ENCODE results near the gene GPD2.

The GPD2 gene

DNA sequence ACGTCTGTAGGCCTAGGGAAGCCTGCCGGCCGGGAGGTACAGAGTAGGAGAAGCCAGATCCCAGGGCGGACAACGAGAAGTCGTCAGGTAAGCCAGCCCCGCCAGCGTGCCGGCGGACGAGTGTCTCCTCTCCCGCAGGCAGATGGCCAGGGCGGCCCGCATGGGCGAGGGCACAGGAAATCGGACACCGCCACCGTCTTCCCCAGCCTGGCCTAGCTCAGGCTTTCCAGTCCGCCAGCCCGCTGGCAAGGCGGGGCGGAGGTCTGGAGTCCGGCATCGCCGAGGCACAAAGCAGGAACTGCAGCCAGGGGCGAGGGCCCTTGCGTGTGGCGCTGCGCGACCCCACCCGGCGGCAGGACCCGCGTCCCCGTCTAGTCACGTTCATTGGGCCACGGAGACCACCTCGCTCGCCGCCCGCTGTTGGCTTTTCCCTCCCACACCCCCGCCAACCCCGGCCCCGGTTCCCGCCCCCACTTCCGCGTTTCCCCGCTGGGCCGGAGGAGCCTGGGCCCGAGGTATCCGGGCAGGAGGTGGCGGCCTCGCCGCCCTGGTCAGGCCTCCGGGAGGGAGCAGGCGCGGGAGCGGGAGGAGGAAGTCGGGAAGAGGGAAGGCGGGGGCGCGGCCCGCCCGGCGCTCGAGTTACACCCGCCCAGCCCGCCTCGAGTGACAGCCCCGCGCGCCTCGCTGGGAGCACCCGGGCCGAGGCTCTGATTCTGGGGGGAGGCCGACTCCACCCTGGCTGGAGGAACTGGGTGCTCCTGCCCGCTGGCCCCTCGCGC, at the start of gene GPD2:
Gene GPD2 (plus strand): TSS at position 662 of the 779 bp plus-strand sequence. CDS start 39,727 bp downstream, outside the sequence.
- H3K4me3 ChIP-seq (ENCODE audit: low read depth, low read length), result peak within 1 kb of the TSS; percentile 72

DNA sequence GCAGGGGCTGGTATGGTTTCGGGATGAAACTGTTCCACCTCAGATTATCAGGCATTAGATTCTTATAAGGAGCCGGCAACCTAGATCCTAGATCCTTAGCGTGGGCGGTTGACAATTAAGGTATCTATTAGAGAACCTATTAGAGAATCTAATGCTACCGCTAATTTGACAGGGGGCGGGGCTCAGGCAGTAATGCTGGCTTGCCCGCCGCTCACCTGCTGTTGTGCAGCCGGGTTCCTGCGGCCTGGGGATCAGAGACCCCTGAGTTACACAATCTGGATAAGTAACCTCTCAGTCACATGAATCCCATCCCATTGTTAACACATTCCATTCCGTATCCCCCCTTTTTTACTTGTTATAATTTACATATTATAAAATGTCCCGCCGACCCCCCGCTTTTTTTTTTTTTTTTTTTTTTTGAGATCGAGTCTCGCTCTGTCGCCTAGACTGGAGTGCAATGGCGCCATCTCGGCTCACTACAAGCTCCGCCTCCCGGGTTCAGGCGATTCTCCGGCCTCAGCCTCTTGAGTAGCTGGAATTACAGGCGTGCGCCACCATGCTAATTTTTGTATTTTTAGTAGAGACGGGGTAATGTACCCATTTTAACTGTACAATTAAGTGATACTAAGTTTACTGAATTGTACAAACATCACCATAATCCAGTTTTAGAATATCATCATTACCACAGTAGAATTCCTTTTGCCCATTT, 42.0 kb upstream of the GPD2 start:
- no peak overlapping the region for H3K4me3 ChIP-seq (ENCODE audit: low read depth, low read length)

GRCh38 chr2:156396126-156396525, 40.1 kb upstream of the GPD2 start:
- no peak overlapping the region for H3K4me3 ChIP-seq (ENCODE audit: low read depth, low read length)

DNA sequence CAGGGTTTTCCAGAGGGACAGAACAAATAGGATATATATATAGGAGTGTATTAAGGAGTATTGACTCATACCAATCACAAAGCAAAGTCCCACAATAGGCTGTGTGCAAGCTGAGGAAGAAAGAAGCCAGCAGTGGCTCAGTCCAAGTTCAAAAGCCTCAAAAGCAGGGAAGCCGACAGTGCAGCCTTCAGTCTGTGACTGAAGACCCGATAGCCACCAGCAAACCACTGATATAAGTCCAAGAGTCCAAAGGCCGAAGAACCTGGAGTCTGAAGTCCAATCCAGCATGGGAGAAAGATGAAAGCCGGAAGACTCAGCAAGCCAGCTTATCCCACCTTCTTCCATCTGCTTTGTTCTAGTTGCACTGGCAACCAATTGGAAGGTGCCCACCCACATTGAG, 39.0 kb upstream of the GPD2 start:
- H3K4me3 ChIP-seq (ENCODE audit: low read depth, low read length), result no peak overlapping the region

DNA sequence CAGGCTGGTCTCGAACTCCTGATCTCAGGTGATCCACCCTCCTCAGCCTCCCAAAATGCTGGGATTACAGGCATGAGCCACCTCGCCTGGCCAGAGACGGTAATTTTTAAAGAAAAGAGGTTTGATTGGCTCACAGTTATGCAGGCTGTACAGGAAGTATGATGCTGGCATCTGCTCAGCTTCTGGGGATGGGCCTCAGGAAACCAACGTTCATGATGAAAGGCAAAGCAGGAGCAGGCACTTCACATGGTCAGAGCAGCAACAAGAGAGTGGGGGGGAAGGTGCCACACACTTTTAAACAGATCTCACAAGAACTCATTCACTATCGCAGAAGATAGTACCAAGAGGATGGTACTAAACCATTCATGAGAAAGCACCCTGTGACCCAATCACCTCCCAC, 38.0 kb upstream of the GPD2 start:
- H3K4me3 ChIP-seq (ENCODE audit: low read depth, low read length), result no peak overlapping the region

DNA sequence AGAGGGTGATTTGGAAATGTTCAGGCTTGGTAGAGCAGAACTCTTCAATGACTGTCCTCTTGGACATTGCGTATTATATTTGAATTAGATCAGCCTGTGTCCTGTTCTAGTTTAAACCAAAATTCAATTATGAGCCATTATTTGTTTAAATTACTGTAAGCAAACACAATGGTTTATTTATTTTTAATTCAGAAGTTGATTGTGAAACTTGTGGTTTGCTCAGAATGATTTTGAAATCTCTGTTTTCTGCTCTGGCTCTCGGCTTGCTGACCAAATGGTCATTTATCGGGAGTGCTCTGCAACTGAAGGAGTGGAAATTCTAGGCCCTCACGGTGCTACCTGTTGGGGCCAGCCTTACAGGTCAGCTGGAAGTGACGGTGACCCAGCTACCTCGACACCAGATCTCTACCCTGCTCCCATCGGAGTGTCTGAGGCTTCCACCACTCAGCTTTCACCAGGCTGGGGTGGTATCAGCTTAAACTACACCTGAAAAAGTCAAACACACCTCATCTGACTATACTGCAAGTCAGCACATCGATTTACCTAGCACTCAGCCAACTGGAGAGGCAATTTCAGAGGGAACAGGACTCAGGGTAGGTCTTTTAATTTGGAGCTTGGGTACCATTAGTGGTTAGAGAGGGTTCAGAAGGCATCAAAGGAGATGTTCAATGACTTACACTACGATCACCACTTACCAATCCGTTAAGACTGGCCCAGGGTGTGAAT, 36.8 kb upstream of the GPD2 start:
- peak overlapping the region; percentile 84 for H3K4me3 ChIP-seq (ENCODE audit: low read depth, low read length)

DNA sequence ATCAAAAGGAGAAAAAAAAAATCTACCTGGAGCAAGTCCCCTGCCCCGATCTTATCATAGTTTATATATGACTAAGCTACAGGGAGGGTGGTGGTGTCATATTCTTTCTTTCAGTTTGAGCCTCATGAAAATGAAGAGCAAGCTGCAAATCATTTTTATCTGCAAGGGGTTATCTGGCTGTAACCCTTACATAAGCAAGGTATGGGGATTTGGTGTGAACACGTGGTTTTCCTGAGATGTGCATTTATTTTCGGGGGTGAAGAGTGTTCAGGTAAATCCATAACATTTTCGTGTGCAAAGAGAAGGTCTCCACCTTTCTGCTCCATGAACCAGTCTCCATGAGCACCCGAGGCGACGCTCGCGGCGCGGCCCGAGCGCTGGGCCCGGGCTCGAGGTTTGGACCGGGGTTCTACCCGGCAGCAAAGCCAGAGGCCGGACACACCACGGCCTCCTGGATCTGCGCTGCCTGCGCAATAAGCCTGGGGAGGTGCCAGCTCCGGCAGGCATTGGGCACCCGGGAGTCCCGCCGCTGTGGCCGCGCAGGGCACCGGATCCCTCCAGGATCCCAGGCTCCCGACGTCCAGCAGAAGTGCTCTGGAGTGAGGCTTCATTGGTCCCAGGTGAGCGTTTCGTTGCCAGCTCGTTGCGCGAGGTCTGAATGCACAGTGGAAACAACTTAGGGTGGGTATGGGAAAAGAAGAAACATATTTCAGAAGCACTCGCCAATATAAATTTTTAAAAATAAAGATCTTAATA, 36.1 kb upstream of the GPD2 start:
- peak overlapping the region; percentile 84 for H3K4me3 ChIP-seq (ENCODE audit: low read depth, low read length)

DNA sequence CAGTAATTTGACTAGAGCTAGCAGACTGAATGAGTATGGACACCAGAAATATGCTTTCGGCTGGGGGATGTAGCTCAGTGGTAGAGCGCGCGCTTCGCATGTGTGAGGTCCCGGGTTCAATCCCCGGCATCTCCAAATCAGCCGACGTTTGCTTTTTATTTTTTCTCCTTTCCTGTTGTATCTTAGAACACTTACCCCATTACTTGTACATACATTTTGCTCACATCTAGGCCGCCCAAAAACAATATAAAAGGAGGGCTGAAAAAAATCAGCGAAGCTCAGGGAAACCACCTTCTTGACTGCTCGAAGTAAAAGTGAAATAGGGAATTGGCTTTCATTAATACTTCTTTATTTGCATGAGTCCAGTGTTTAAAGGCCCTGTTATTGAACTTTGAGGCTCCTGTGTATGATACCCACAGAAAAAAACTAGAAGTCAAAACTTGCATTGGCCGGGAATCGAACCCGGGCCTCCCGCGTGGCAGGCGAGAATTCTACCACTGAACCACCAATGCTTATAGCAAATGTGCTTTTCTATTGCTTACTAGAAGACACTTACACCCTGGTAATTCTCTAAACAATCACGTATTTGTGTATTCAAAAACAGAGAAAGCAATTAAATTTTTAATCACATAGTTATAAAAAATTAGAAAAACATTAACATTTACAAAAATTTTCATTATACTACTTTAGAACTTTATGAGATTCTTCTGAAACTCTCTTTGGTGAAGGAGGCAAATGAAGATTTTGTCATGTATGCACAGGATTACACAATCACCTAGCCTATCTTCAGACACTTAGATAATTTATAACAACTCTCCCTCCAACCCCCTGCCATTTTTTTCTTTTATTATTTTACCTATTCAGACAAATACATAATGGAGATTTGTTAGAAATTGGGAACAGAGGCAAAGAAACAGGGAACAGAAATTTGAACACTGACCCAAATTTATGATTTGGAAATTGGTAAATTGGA, 35.2 kb upstream of the GPD2 start:
- peak overlapping the region; percentile 84 for H3K4me3 ChIP-seq (ENCODE audit: low read depth, low read length)

DNA sequence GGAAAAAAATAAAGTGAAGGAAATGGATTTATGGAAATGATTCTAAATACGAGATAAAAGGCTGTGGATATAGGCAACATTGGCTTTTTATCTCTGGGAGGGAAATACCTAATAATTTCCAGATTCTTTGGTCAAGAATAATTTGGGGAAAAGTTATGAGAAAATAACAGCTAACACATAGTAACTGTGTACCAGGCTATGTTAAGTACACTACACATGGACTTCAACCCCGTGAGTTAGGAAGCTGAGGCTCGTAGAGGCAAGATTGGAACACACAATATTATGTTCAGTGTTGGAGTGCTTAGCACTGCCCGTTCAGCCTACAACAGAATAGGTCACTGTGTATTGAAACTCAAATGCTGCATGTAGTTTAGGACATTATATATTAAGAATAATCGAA, 34.3 kb upstream of the GPD2 start:
- H3K4me3 ChIP-seq (ENCODE audit: low read depth, low read length), result no peak overlapping the region

- no peak overlapping the region for H3K4me3 ChIP-seq (ENCODE audit: low read depth, low read length)
Measured at GRCh38 chr2:156405586-156405985, 30.6 kb upstream of the GPD2 start.

DNA sequence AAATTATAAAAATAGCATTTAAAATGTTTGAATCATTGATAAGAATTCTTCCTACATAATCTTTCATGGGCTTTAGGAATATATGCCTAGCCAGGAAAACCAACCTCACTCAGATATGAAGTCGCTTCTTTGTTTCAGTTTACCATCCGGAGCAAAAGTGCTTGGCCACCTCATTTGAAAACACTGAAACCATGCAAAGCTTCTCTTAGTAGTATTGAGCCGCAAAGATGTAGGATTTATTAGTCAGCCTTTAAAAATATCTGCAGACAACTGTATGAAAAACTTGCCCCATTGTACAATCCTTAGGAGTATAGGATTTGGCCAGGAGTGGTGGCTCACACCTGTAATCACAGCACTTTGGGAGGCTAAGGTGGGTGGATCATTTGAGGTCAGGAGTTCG, 24.3 kb upstream of the GPD2 start:
- no peak overlapping the region for H3K4me3 ChIP-seq (ENCODE audit: low read depth, low read length)

- no peak overlapping the region for H3K4me3 ChIP-seq (ENCODE audit: low read depth, low read length)
Measured at GRCh38 chr2:156421851-156422250, 14.3 kb upstream of the GPD2 start.

DNA sequence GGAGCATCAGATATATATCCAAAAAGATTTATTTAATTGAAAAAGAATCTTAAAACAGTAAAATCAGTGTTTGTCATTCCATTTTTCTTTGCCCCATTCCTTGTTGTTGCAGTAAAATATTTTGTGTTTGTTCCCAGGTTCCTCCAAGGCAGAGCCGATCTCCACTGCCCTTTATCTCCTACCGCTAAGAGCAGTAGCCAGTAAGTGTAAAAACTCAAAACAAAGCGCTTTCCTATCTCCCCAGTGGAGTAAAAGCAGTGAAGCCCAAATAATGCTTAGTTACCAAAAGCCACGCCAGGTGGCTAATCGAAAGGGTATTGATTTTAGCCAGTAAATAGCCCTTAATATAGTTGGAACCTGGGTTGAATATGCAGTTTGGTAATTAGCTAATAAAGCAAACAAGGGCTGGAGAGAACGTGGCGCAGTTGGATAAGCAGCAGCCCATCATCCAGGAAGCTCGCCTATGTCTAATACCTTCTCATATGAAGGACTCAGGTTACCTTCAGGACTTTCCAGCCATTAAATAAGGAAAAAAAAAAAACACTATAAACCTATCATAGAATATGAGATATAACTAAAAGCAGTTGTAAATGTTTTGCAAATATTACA, 12.4 kb upstream of the GPD2 start:
- no peak overlapping the region for H3K4me3 ChIP-seq (ENCODE audit: low read depth, low read length)

- no peak overlapping the region for H3K4me3 ChIP-seq (ENCODE audit: low read depth, low read length)
Measured at GRCh38 chr2:156427074-156427473, 9.1 kb upstream of the GPD2 start.

DNA sequence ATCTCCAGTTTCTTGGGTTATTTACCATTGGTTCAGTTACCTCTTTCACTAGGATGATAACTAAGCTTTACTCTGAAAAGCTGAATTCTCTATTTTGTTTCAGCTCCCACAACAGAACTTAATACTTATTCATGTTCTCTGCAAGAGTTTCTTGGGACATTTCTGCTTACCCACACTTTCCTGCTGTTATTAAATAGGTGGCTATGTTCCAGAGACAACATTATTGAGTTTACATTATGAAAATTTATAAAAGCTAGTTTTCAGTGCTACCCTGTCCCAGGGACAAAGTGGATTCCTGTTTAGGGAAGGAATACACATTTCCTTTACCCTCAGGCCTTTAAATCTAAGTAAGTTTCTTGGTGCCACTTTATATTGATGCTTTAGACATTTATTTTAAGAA, 7.0 kb upstream of the GPD2 start:
- H3K4me3 ChIP-seq (ENCODE audit: low read depth, low read length), result no peak overlapping the region

GRCh38 chr2:156430236-156430979, 5.8 kb upstream of the GPD2 start:
- H3K4me3 ChIP-seq (ENCODE audit: low read depth, low read length), result no peak overlapping the region

DNA sequence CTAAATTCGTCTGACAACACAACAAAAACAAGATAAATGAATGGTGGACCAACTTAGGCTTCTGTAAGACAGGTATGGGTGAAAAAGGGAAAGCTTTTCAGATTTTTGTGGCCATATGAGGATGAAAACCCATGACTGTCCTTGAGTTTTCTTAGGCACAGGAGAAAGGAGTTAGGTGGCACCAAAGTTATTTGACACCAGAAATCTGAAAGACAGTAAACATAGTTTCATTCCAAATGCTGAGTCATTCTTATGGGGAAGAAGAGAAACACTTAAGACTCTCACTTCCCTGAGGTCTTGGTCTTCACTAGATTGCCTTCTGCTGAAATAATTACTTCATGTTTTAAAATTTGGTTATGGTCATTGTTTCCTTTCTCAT, 5.2 kb upstream of the GPD2 start:
- H3K4me3 ChIP-seq (ENCODE audit: low read depth, low read length), result no peak overlapping the region

DNA sequence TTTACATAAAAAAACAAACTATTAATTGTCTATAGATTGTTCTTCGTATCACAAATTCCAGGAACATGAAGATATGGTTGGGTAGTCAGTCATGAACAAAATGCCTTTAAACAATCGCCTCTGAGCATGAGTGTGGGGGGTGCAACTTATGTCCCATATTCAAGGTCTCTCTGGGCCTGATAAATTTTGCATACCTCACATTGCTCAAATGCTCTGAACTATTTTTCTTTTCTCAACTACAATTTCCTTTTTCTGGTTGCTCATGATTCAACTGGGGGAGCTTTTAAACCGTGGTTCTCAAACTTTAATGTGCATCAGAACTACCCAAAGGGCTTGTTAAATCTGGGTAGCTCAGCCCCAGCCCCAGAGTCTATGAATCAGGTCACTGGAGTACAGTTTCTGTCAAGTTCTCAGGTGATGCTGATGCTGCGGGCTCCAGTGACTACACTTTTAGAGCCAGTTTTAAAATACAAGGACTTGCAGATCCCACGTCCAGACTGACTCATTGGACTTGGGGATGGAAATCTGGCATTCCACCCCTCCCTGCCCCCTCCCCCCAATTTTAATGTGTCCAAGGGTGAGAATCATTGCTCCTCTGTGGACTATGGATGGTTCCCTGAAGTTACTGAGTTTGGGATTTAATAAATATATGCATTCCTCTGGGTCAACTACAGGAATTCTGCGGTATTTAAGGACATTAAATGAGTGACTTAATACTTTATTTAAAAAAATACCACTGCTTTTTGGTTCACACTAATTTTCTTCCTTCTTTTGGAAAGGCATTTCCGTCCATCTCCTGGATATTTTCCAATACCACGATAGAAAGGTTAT, 1.5 kb upstream of the GPD2 start:
- H3K4me3 ChIP-seq (ENCODE audit: low read depth, low read length), result peak overlapping the region; percentile 72
